ENCODE results near the gene SMTN.
"Not testable (repeated sequence)": the region's sequence is repeated elsewhere in the genome, so short reads cannot be mapped to it uniquely, and the experiment has no call there.

The SMTN gene

DNA sequence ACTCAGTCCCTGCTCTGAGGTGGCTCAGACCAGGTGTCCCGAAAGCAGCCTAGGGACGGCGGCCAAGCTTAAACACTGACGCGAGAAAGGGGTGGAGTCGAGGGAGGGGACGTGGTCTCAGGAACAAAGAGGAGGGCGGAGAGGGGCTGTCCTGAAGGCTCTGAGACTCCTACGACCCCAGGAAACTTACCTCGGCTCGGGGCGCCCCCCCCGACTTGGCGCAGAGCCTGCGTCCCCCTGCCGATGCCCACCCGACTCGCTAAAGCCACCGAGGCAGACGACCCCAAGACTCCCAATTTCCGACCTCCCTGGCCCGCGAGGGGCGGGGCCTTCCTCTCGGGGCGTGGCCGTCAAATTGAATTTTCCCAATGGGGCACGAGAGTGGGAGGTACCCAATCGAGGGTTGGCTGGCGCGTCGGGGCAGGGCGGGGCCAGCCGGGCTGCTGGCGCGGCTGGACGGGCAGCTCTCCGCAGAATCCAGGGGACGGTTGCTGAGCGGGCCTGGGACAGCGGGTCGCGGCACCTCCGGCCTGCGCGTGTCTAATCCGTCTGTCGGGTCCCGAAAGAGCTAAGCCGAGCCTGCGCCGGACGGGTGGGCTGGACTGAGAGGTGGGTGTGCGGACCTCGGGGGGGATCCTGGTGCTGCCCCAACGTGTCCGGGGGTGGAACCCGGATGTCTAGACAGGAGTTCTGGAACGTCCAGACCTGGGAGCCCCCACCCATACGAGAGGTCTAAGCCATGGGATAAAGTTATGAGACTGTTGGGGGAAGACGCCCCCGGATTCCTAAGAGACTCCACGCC, at the start of gene SMTN:
TSS of gene SMTN (plus strand) at position 471 of the 802 bp plus-strand sequence. CDS start 1,941 bp downstream, outside the sequence.
- DNase-seq: peak; percentile 90

DNA sequence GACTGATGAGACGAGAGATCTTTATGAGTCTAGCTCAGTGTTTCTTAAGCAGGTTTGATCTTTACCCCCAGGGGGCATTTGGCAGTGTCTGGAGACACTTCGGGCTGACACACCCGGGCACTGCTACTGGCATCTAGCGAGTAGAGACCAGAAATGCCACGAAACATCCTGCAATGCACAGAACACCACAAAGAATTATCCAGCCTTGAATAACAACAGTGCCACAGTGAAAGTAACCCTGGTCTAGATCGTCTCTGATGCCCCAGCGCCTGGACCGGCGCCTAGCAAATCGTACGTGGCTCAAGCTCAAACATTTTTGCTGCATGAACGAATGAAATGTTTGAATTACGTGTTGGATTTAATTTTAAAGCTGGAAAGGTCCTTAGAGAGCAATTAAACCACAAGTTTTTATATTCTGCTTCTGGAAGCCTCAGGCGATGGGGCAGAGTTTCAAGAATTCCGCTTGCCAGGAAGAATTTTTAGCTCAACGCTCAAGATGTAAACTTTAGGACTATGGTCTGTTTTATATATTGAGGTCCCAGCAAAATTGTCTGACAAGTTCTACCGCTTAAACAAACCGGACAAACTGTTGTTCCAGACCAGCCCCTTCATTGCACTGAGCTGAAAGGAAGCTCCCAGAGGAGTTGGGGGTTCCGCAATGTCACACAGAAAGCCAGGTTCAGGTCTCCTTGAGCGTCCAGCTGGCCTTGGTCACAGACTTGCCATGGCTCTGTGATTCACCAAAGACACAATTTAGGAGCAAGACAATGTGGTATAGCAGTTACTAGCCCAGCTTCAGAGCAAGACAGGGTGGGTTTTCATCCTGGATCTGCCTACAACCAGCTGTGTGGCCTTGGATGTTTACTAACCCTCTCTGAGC, 44.2 kb upstream of the SMTN start:
- no peak for DNase-seq

DNA sequence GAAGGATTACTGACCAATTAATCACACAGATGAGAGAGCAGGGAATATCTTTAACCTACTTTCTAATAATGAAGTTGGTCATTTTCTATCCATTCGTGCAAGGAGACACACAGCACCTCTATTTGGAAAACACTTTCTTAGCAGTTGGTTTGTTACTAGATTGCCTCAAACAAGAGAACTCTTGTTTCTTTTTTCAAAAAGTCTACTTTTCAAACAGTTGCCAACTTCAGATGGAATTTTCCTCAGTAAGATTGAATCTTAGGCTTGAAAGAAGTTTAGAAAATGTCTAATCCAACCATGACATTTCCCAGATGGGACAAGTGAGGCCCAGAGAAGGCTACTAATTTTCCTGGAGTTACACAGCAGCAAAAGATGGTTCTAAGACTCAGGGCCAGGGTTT, 42.4 kb upstream of the SMTN start:
- no peak for DNase-seq

DNA sequence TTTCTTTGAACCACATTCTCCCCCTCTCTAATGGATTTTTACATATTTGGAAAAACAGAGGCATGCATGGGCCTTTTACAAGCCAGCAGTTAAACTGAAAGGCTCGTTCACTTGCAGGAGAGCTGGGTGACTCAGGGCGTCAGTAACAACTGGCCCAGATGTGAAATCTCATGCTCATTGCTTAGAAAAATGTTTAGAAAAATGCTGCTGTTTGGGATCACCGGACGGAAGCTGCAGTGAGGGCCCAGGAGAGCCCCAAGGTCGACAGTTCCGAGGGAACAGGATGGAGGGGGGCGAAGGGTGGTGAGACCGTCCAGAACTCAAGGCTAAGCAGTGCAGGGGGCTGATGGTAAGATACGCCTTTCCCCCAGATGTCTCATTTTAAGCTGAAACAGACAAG, 41.7 kb upstream of the SMTN start:
- DNase-seq: no peak

DNA sequence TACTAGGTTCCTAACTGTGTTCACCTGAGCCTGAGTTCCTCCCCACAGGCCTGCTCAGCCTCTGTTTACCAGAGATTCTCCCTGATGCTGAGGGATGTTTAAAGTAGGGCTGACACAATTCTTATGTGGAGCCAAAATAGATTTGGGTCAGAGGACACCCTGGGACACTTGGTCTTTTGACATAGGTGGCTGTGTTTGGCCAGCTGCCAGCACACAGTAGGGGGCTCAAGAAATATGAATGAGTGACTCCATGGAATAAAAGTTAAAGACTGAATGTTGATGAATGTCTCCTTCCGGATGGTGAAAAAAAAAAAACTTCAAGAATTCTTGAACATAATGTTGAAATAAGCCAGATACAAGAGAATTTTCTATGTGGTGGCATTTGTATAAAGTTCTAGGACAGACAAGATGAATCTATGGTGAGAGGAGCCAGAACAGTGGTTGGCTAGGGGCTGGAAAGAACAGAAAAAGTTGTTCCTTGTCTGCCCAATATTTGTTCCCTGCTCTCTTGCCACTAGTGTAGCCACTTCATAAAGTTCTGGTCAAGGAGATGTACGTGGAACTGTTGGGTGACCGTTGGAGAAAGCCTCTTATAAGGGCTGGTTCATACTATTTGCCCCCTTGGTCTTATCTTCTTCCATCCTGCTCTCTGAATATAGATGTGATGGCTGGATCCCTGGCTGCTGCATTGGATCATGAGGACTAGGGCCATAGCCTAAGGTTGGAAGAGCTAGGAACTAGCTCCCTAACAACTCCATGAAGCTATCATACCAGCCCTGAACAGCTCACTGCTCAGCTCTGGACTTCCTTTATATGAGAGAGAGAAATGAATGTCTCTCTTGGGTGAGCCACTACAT, 40.3 kb upstream of the SMTN start:
- no peak for DNase-seq

DNA sequence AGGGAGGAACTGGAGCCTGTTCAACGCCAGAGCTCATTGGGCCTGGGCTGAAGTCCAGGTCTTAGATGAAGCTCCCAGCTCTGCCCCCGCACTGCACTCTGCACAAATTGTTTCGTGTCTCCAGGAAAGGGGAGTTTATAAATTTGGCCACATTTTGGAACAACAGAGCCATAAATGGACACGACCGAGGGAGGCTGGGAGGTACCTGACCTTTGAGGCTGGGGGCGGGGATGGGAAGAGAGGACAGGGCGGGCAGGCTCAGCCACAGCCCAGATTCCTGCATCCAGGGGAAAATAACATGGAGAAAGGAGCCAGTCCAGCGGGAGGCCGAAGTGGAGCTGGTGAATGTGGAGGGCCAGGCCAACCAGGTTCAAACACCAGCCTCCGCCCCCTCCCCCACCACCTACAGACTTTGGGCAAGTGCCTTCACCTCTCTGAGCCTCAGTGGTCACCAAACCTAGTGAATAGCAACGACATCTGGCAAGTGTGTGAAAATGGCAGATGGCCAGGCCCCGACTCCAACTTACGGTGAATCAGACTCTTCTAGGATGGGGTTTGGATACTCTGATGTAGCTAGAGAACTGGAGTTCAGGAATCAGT, 36.8 kb upstream of the SMTN start:
- no peak for DNase-seq

DNA sequence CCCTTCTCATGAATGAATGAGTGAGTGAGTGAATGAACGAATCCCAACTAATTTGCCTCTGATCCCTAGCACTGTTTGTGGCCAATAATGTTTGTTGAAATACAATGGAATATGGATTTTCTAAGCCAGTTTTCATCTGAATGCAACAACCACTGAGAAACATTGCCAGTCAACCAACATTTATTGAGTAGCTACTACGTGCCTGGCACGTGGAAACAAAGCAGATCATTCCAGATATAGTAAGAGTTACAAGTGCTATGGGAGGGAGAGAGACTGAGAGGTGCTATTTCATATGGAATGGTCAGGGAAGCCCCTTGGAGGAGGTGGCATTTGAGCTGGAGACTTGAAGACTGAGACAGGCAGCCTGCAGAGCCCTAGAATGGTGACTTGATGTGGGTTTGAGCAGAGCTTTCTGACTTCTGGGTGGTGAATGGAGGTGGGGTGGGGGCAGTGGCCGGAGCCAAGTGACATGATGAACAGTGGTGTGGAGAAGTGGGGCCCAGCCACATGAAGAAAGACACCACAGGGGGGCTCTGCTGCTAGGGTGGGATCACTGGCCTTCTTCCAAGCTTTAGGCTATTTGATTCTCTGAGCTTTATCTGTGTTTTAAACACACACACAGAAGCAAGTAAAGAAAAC, 35.1 kb upstream of the SMTN start:
- DNase-seq: no peak

DNA sequence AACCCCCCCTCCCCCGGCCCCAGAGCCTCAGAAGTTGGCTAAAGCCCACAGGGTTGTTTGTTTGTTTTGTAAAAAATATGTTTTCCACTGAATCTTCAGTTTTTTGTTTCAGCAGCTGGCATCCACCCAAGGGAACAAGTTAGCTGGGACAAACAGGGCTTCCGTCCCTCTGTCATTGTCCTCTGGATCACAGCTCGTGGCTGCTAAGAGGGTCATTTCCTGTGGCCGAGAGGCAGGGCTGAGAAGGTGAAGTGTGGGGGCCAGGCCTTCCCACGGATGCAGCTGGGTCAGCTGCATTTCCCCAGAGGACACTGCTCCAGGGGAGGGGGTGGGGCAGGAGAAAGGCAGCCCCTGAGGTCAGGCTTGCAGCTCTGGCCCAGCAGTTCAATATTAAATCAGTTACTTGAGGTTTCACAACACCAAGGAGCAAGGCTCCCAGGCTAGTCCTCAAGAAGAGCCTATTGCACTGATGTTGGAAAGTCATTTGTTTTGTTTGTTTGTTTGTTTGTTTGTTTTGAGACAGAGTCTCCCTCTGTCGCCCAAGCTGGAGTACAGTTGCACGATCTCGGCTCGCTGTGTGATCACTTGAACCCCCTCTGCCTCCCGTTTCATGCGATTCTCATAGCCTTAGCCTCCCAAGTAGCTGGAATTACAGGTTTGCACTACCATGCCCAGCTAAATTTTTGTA, 34.4 kb upstream of the SMTN start:
- DNase-seq: no peak

DNA sequence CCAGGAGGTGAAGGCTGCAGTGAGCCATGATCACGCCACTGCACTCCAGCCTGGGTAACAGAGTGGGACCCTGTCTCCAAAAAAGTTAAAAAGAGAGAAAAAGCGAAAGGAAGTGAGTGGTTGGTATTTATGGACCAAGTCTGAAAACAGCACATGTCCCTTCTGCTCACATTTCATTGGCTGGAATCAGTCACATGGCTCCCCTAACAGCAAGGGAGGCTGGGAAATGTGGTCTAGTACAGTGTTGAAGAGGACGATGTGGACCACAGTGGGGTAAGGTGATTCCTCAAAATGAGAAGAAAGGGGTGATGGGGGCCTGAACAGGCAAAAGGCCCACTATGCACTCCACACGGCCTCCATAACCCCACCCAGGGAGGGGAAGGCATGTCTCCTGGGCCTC, 32.5 kb upstream of the SMTN start:
- DNase-seq: no peak

DNA sequence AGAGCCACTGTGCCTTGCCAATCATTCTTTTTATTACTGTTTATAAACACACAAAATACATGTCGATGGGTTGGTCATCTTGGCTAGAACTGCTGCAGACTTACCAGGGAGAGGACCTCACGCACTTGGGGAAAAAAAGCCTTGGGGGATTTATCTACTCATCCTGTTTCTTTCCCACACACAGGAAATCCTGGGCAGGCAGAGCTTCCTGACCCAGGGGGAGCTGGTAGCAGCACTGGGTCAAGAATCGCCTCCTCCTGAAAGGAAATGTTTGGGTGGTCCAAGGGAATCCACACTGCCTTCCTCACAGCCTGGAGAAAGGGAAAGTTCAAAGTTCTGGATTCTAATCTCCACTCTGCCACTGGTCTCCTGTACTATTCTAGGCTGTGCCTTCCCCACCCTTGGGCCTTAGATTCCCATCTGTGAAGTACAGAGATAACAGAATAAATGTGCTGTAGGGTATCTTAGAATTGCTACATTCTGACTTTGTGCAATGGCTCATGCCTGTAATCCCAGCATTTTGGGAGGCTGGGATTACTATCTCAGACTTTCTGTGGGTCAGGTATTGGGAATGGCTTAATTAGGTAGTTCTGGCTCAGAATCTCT, 31.2 kb upstream of the SMTN start:
- no peak for DNase-seq

DNA sequence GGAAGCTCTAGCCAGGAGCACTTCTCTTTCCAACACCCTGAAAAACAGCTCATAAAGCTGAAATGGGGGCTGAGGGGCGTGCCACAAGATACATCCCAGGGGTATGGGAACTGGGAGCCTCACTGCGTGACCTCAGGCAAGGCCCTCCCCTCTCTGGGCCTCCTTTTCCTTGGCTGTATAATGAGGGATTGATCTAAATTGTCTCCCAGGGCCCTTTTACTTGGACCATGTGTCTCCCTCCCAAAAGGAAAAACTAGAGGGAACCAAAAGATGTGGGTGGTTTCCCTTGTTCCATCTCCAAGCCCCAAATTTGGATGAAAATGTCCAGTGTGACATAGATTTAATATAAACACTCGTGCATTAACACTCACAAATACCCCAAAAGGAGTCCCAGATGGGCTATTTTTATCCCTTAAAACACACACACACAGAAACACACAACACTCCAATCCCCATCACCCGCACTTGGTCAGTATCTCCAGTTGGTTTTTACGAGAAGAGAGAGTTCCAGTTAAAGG, 25.9 kb upstream of the SMTN start:
- no peak for DNase-seq

DNA sequence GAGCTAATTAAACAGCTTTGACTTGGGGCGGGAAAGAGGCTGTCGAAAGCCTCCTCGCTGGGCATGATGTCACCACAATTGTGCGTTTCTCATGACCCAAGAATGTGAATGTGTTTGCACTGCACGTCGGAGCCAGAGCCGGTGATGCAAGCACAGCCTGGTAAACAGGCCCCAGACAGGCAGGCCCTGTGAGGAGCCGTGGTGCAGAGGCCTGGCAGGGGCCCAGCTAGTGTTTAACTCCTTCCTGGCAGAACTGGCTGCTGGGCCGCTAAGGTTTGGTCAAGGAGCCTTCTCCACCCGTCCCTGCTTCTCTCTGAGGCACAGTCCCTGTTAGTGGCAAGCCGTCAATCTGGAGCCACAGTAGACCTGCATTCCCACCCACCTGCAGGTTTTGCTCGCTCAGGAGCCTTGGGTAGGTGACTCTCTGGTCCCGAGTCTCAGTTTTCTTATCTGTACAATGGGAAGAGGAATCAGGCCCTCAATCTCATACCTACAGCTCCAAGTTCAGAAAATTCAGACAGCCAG, 25.4 kb upstream of the SMTN start:
- no peak for DNase-seq

DNA sequence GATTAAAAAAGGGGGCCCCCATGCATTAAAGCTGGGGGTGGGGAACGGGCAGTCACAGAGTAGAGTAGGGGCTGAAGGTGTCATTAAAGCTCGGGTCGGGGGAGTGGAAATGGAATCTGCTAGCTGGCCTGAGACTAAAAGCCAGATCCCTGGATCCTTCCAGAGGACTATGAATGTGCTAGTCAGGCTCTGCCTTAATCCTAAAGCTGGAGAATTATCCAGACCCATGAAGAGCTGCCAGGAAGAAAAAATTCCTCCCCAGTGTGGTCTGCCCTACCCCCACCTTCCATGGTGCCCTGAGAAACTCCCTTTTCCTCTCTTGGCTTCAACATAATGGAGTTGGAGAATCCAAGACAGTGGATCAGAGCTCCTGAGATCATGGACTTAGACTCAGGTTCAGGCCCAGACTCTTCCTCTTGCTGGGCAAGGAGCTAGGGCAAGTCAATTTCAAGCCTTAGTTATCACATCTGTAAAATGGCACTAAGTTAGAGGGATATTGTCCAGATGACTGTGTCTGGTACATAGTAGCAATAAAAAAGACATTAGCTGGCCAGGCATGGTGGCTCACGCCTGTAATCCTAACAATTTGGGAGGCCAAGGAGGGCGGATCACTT, 24.0 kb upstream of the SMTN start:
- DNase-seq: no peak

DNA sequence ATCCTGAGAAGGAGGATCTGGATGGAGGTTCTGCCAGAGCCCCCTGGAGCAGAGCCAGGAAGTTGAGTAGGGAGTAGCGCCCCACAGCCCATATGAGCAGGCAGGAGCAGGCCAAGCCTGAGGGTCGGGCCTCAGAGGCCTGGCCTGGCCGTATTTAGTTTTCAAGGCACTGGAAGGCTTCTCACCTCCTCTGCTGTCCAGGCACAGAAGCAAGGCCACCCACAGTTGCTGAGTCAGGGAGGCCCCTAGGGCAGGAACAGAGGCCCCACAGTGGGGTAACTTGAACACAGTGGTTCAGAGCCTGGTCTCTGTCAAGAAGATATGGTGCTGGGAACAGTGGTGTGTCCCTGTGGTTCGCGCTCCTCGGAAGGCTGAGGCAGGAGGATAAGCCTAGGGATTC, 21.5 kb upstream of the SMTN start:
- DNase-seq: not testable (repeated sequence)

DNA sequence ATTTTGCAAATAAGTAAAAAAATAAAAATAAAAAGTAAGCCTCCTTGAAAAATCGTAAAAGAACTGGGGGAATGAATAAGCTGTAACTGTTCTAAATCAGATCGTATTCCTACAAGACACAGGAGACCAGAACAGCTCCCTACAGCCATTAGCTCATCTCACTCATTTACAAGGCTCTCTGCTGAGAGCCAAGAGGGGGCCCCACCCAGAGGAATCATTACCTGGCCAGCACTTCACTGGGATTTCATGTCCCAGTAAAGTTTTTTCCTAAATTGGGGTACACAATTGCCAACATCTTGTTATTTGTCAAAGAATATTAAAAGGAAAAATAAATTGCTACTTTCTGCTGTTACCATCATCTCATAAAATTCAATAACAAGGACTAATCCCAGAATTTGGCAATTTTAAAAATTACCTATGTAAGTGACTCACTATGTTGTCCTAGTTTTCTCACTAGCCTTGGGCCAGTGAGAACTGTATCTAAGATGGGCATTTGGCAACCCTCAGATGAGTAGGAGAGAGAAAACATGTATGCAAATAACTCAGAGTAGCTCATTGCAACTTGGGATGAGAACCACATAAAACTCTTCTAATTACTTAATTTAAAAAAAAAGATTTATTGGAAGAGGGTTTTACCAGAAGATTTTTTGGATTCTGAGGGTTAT, 18.4 kb upstream of the SMTN start:
- no peak for DNase-seq

DNA sequence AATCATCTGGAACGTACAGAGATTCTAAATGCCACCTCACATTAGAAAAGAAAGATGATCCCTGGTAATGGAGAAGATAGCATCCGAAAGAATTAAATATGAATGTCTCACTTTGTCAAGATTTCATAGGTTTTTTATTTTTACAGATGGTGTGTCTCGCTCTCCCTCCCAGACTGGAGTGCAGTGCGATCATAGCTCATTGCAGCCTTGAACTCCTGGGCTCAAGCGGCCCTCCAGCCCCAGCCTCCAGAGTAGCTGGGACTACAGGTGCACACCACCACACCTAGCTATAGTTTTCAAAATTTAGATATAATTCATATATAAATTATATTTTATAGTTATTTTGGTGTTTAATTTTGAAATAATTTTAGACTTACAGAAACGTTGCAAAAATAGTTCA, 16.7 kb upstream of the SMTN start:
- no peak for DNase-seq

DNA sequence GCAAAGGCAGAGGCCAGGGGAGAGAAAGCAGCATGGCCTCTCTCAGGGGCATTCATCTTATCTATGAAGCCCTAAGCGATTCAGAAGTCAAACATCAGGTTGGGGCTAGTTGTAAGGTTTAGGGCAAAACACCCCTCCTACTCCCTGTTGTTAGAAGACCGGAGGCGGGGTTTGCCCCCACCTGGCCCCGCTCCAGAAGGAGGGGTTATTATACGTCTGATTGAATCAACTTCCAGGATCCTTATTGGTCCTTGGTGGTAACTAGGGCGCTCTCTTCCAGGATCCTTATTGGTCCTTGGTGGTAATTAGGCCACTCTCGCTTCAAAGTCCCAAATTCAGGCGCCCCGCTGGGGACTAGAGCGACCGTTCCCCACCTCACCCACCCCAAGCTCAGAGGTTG, 12.1 kb upstream of the SMTN start:
- DNase-seq: no peak

DNA sequence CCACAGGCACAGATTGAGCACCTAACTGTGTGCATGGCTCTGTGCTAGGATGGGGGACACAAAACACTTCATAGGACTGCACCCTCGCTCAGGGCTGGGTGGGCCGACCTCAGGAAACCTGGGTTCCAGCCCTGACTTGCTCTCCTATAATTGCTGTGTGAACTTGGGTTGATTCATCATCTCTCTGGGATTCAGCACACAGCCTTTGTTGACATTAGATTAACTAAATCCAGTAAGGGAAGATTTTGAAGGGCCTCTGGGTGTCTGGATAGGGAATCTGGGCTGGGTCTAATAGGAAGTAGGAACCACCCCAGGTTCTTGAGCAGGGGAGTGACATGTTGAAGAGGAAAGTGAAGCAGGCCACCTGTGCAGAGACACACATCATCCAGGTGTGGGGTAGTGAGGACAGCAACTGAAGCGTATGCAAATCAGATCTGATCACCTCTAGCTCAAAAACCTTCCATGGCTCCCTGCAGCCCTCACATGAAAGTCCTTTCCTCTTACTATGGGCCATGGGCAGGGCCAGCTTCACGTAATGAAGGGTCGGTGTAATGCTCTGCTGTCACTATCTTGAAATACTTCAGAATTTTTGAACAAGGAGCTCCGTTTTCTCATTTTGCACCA, 11.3 kb upstream of the SMTN start:
- DNase-seq: not testable (repeated sequence)

DNA sequence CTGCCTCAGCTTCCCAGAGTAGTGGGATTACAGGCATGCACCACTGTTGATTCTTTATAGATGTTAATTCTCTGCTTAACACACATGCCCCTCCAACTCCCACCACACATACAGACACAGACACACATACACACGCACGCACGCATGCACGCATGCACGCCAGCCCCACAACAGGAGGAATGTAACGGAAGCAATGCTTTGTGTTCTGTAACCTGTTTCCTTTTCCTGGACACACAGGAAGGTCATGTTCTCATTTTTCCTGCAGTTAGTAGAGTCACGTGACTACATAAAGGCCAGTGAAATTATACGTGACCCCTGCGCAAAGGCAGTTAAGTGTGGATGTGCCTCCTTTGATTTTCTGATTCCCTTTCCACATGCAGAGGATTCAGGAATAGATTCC, 8.0 kb upstream of the SMTN start:
- DNase-seq: not testable (repeated sequence)

Measured in activated T-cell treated with anti-CD3 and anti-CD28 coated beads for 4 hours (primary cell).